Dermis microvascular lymphatic vessel endothelial cell (primary cell): ENCODE data around the gene ZRANB2. TPM values are rescaled to one million over a fixed set of nuclear protein-coding genes. Genes with fewer than 3 reads are reported as not detected.

Experiments
- DNase-seq, 2 donors: peaks; one replicate each; pipeline versions ENCODE4 v3.0.0 to v3.0.0-alpha.2; 2010; ENCODE audit warnings: low read depth in 2 of 2
- total RNA-seq: library from RNA; depleted of rRNA; stranded (reverse); fragments of >200 nt; gene quantifications from 2 replicates; pipeline ENCODE4 v1.2.1, GENCODE V29; 2014

Gene ZRANB2, protein sequence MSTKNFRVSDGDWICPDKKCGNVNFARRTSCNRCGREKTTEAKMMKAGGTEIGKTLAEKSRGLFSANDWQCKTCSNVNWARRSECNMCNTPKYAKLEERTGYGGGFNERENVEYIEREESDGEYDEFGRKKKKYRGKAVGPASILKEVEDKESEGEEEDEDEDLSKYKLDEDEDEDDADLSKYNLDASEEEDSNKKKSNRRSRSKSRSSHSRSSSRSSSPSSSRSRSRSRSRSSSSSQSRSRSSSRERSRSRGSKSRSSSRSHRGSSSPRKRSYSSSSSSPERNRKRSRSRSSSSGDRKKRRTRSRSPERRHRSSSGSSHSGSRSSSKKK
- 20.4 and 23.1 TPM in 2 replicates for total RNA-seq

DNA sequence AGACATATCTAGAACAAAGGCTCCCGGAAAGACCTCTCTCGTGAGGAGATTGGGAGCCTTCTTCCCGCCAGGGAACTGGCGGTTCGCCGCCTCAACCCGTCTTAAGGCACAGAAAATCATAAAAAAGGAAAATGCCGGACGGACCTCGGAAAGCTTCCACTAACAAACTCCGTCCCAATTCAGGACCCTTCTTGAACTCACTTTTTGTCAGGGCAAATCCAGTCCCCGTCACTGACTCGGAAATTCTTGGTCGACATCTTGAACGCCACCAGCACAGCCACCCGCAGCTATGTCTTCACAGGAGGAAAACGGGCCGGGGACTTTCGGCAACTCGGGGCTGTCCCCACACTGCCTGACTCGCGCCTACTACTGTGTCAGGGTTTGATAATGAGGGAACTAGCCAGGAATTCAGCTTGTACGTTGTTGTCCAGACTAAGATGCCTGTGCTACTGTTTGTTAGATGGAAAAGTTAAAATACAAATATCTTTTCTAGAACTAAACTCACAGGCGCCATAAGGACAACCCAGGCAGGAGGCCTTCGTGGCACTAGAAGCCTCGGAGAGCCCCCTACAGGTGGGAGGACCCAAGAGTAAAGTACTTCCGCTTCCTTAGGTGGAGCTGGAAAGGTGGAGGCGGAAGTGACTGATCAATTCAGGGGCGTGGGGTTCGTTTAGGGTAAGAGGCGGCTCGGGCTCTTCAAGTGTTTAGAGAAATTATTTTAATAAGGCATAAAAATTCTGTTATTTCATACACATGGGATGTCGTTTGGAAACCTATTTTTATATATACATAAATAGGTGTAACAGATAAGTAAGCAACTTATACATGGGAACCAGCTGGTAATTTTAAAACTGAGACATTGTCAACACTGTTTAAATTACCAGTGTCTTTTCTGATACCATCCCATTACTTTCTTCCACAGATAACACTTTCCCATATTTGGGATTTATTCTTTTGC is at the start of gene ZRANB2:
Gene ZRANB2 (minus strand): TSS at position 297 of the 958 bp plus-strand sequence. CDS start 40 bp downstream, at position 257.
- peak; percentile 91 to 95 for DNase-seq

DNA sequence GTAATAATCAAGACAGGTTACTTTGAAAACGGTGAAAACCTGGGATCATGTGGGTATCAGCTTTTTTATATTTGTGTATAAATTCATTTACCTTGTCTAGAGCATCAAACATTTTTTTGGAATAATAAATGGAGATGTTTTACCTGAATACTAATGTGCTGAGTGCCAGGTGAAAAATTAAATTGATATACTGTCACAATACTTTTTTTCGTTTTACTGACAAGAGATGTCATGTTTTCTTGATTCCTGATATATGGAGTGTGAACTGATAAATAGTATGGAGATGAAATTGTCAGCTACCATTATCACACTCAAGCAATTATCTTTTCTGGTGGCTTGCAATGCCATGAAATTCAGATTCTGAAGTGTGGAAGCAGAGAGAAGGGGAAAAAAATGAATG is 47.2 kb upstream of the ZRANB2 start:
- no peak for DNase-seq

GRCh38 chr1:71118086-71118485 is 37.3 kb upstream of the ZRANB2 start:
- DNase-seq = no peak

DNA sequence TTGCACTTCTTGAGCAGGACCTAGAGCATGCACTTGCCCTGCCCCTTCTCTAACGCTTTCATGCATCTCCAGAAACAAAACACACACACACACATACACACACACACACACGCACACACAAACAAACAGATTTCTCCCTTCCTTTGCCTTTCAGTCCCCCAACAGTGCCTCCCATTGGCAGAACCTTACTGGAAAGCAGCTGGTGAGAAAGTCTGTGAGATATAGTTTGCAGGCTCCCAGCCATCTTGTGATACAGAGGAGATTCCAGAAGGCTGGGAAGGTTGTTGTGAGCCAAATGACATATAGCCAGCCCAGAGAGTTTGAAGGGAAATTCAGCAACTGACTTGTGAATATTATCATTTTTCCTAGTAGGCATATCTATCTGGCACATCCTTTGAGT is 35.9 kb upstream of the ZRANB2 start:
- no peak for DNase-seq

DNA sequence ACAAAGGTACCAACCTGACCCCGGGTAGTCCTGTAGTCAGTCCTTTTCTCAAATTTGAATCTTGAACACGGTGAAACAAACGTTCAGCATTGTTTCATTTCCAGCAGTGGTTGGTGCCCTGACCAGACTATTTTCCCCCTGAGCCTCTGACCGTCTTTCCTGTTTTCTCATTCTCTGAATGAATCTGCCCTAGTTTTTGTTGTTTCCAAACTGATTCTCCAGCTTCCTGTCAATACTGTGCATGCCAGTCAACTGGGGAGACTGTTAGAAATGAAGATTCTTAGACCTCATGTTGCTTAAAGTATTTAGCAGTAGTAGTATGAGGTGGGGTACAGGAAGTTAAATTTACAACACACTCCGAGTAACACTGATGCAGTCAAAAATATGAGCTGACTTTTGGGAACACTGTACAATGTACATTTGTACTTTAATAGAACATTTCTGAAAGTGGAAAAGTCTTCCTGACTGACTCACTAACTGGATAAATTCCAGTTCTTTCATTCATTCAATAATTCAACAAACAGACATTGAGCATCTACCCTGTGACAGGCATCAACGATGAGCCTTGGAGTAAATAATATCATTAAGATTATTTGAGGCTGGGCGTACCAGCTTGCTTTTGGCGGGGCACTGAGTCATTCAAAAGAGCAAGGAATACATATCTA is 26.0 kb upstream of the ZRANB2 start:
- peak; percentile 32 to 36 for DNase-seq

- DNase-seq = no peak
These were observed 23.6 kb upstream of the ZRANB2 start for GRCh38 chr1:71104417-71104816.

- DNase-seq = no peak
These were observed 21.1 kb upstream of the ZRANB2 start for GRCh38 chr1:71101839-71102376.

DNA sequence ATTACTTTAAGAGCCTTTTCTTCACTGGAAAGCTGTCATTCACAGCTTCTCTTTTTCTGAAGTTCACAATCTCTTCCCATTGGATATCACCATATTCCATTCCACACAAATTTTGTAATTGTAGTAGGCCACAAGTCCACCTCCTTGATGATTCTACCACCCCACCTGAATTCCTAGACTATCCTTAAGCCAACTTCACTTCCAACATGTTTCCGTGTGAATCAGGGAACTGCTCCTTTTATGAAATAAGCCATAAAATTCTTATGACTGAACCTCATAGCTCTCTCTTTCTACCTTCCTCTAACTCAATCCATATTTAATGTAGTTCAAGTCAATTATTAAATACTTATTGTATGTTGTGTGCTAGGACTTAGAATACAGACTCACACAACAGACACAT is 16.6 kb upstream of the ZRANB2 start:
- no peak for DNase-seq

DNA sequence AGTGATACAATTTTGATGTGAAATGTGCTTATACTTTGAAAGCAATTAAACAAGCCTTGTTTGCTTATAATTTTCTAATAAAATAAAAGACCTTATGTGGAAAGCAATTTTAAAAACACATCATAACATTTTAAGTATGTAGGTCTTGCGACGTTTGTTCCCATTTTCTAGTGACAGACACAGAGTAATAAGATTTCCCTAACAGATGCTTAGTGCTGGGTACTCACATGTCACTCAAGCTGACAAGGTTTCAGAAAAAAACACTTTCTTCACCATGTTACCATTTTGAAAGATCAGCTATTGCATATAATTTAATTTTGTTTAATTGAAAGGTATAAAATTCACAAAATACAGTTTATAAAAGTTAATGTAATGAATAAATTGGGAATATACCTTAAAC is 14.1 kb upstream of the ZRANB2 start:
- DNase-seq = no peak

GRCh38 chr1:71093938-71094337 is 13.1 kb upstream of the ZRANB2 start:
- peak; percentile 14 to 39 for DNase-seq

GRCh38 chr1:71089536-71090270 is 8.9 kb upstream of the ZRANB2 start:
- no peak for DNase-seq

DNA sequence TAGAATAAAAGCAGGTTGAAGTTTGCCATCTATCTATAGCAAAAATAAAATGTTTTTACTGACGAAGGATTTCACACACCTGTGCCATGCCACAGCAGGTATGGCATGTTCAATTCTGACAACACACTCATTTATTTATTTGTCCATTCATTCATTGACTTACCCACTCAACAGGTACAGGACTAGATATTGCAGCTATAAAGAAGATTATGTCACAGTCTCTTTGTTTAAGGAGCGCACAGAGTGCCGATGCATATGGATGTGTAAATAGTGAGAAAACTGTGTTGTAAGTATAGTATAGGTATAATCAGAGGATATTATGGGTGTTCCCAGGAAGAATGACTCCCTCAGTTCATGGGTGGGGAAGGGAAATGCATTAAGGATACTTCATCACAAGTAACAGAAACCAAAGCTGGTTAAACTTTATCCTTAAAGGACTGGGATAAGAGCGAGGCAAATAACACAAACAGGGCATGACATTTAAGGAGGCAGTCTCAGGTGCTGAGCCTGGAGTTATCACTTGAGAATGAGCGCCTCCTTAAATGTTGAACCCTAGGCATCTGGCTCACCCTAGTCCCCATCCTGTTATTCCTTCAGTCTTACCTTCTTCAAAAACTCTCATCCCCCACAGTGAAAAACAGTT is 7.9 kb upstream of the ZRANB2 start:
- DNase-seq = no peak

GRCh38 chr1:71087713-71088112 is 6.9 kb upstream of the ZRANB2 start:
- DNase-seq = no peak

DNA sequence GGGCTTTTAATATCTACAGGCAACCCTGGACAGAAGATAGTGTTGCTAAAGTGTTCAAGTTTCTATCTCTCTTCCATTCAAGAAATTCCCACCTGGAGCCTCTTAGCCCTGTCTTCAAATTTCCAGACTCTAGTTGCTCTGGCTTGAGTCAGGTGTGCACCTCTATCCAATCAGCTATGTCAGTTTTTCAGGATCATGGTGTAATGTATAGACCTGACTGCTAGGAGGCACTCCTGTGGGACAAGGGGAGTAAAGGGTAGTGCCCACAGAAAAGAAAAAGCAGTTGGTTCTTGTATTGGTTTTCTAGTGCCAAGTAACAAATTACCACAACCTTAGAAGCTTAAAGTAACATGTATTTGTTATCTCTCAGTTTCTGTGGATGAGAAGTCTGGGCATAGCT is 6.2 kb upstream of the ZRANB2 start:
- DNase-seq = no peak

- DNase-seq = no peak
These were observed 5.5 kb upstream of the ZRANB2 start for GRCh38 chr1:71086331-71086730.

GRCh38 chr1:71083271-71083670 is 2.4 kb upstream of the ZRANB2 start:
- DNase-seq = no peak

- no peak for DNase-seq
These were observed 854 bp upstream of the ZRANB2 start for GRCh38 chr1:71081697-71082080.

DNA sequence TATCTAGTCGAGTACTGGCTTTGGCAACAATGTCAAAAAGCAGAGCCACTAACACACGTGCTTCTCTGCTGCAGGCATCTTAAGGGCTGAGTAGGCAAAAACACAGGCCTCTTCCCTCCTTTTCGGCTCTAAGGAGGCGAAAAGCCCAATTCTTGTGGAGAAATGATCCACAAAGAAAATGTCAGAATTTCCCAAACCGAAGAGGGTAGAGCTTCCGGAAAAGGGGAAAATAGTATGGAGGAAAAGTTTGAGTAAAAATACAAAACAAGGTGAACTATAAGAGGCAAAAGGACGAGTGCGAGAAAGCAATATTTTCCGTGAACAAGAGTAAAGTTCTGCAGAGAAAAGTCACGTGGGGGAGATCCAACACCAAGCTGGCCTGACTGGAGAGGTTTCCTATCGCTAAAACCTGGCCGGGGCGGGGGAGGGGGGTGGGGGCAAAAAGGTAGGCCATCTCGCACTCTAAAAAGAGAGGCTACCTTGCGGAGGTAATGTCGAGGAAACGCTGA is 551 bp downstream of the ZRANB2 start:
- DNase-seq = peak in 1 of 2 donors; percentile 39

- DNase-seq = peak in 1 of 2 donors; percentile 56
These were observed 6.2 kb downstream of the ZRANB2 start for GRCh38 chr1:71074681-71075080.

DNA sequence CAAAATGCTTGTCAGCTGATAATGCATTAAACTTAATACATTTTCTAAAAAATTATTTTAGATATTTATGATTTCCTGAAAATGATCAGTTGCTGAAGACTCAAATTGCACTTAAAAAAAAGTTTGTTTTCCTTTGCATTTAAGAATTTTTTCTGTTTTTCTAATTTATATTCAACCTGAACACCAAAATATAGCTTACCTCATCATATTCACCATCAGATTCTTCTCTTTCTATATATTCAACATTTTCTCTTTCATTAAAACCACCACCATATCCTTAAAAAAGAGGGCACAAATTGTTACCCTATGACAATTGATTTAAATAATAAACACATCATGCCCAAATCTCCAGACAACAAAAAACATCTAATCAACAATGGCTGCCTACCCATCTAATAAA is 8.6 kb downstream of the ZRANB2 start:
- no peak for DNase-seq
